ENCODE measurements around the gene ZNF33B.

The ZNF33B gene

DNA sequence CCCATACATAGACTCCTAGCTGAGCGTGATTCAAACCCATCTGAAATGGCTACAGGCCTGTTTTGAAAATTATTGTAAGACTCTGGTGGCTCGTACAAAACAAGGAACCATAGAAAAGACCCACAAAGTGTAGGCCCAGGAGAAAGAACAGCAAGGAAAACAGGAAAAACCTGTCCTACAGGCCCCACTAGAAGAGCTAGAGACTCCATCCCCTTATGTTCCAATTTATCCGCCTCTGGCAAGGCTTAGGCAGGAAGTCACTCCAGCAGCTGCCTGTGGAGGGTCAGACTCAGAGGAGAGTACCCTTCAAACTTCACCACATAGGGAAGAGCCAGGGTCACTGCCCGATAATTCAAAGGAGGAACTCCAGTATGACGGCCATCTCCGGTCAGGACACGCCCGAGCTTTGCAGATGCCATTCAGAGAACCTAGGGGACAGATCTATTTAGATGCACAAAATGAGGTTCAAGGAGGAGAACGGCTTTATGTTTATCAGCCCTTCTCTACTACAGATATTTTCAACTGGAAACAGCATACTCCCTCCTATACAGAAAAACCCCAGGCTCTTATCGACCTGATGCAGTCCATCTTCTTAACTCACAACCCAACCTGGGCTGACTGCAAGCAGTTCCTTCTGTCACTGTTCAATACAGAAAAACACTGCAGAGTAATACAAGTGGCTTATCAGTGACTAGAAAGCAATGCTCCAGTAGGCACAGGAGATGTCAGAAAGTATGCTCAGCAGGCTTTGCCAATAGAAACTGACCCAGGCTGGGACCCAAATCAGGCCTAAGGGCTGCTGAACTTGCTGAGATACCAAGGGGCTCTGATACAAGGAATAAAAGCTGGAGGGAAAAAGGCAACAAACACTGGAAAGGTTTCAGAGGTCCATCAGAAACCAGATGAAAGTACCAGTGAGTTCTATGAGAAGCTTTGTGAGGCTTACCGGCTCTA, 8.6 kb upstream of the ZNF33B start:
- Histone ChIP-seq H2AFZ (ENCODE audit: low read length) (no peak overlapping the region), H3K9me3 (replicated peaks; ENCODE audit: insufficient read depth, low read length) (no peaks in the 10 kb centered on the region), H3K4me2 (ENCODE audit: low read depth, low read length) (no peak overlapping the region), H3K79me2 (ENCODE audit: low read length) (no peaks in the 10 kb centered on the region), H3K4me3 (ENCODE audit: low read length) (no peak overlapping the region), H3K27ac (ENCODE audit: low read length) (no peak overlapping the region), H3F3A (ENCODE audit: insufficient read depth, low read length) (no peaks in the 10 kb centered on the region), H3K36me3 (replicated peaks; ENCODE audit: insufficient read depth, low read length) (no peaks in the 10 kb centered on the region), H3K9ac (ENCODE audit: low read length) (no peak overlapping the region), H3K4me1 (ENCODE audit: low read length) (no peaks in the 10 kb centered on the region), H3K27me3 (replicated peaks; ENCODE audit: insufficient read depth, low read length) (no peaks in the 10 kb centered on the region), H3K9me2 (replicated peaks; ENCODE audit: insufficient read depth, low read length) (no peaks in the 10 kb centered on the region), H4K20me1 (ENCODE audit: insufficient read depth, low read length) (no peaks in the 10 kb centered on the region)
- TF ChIP-seq, protein P1, sequence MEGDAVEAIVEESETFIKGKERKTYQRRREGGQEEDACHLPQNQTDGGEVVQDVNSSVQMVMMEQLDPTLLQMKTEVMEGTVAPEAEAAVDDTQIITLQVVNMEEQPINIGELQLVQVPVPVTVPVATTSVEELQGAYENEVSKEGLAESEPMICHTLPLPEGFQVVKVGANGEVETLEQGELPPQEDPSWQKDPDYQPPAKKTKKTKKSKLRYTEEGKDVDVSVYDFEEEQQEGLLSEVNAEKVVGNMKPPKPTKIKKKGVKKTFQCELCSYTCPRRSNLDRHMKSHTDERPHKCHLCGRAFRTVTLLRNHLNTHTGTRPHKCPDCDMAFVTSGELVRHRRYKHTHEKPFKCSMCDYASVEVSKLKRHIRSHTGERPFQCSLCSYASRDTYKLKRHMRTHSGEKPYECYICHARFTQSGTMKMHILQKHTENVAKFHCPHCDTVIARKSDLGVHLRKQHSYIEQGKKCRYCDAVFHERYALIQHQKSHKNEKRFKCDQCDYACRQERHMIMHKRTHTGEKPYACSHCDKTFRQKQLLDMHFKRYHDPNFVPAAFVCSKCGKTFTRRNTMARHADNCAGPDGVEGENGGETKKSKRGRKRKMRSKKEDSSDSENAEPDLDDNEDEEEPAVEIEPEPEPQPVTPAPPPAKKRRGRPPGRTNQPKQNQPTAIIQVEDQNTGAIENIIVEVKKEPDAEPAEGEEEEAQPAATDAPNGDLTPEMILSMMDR (IDR thresholded peaks at IDR 0.05; ENCODE audit: low read length) = no peak
- no peak for DNase-seq

GRCh38 chr10:42646214-42646613, 7.8 kb upstream of the ZNF33B start:
- no peak overlapping the region for H3K4me2 ChIP-seq (ENCODE audit: low read depth, low read length)
- no peaks in the 10 kb centered on the region for H3K27me3 ChIP-seq (replicated peaks; ENCODE audit: insufficient read depth, low read length)
- no peak overlapping the region for H2AFZ ChIP-seq (ENCODE audit: low read length)
- no peaks in the 10 kb centered on the region for H3K4me1 ChIP-seq (ENCODE audit: low read length)
- H3K36me3 ChIP-seq (replicated peaks; ENCODE audit: insufficient read depth, low read length) = no peaks in the 10 kb centered on the region
- no peaks in the 10 kb centered on the region for H4K20me1 ChIP-seq (ENCODE audit: insufficient read depth, low read length)
- H3K4me3 ChIP-seq (ENCODE audit: low read length) = no peak overlapping the region
- H3K9me3 ChIP-seq (replicated peaks; ENCODE audit: insufficient read depth, low read length) = no peaks in the 10 kb centered on the region
- TF ChIP-seq EZH2 (optimal IDR thresholded peaks at IDR 0.05; ENCODE audit: low read depth, low read length) (no peak), EZH2phosphoT487 (IDR thresholded peaks at IDR 0.05; ENCODE audit: low read length) (no peak)
- TF ChIP-seq, protein P1 (IDR thresholded peaks at IDR 0.05; ENCODE audit: low read length) = no peak
- H3K79me2 ChIP-seq (ENCODE audit: low read length) = no peaks in the 10 kb centered on the region
- no peak for DNase-seq
- H3K9ac ChIP-seq (ENCODE audit: low read length) = no peak overlapping the region
- H3K9me2 ChIP-seq (replicated peaks; ENCODE audit: insufficient read depth, low read length) = no peaks in the 10 kb centered on the region
- H3F3A ChIP-seq (ENCODE audit: insufficient read depth, low read length) = no peaks in the 10 kb centered on the region
- no peak overlapping the region for H3K27ac ChIP-seq (ENCODE audit: low read length)

DNA sequence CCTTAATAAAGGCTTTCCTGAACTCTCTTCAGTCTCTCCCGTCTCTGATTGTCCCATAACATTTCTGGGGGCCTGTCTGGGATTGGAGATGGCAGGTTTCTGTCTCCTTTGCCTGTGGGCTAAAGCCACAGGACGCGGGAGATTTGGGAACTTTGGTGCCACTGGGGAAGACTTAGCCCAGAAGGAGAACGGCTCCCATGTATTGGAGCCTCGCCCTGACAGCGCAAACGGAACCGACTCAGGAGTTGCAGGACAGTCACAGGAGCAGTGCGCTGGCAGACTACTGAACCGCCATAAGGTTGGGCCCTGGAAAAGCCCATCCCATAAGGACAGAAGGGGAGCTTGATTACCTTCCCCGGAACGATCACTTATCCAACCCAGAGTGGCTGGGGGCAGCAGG, 7.1 kb upstream of the ZNF33B start:
- TF ChIP-seq EZH2phosphoT487 (IDR thresholded peaks at IDR 0.05; ENCODE audit: low read length) = no peak
- TF ChIP-seq EZH2 (optimal IDR thresholded peaks at IDR 0.05; ENCODE audit: low read depth, low read length) = no peak
- TF ChIP-seq, protein P1 (IDR thresholded peaks at IDR 0.05; ENCODE audit: low read length) = no peak
- no peak overlapping the region for H3K27ac ChIP-seq (ENCODE audit: low read length)
- no peaks in the 10 kb centered on the region for H3K4me1 ChIP-seq (ENCODE audit: low read length)
- H3K4me3 ChIP-seq (ENCODE audit: low read length) = no peak overlapping the region
- H2AFZ ChIP-seq (ENCODE audit: low read length) = no peak overlapping the region
- H3K79me2 ChIP-seq (ENCODE audit: low read length) = no peaks in the 10 kb centered on the region
- H3F3A ChIP-seq (ENCODE audit: insufficient read depth, low read length) = no peaks in the 10 kb centered on the region
- no peaks in the 10 kb centered on the region for H4K20me1 ChIP-seq (ENCODE audit: insufficient read depth, low read length)
- DNase-seq = no peak
- no peak overlapping the region for H3K4me2 ChIP-seq (ENCODE audit: low read depth, low read length)
- no peaks in the 10 kb centered on the region for H3K27me3 ChIP-seq (replicated peaks; ENCODE audit: insufficient read depth, low read length)
- H3K9me3 ChIP-seq (replicated peaks; ENCODE audit: insufficient read depth, low read length) = no peaks in the 10 kb centered on the region
- no peaks in the 10 kb centered on the region for H3K9me2 ChIP-seq (replicated peaks; ENCODE audit: insufficient read depth, low read length)
- H3K36me3 ChIP-seq (replicated peaks; ENCODE audit: insufficient read depth, low read length) = no peaks in the 10 kb centered on the region
- no peak overlapping the region for H3K9ac ChIP-seq (ENCODE audit: low read length)
